RKO (cell line): ENCODE results near the gene MYLK4.

Experiments
- DNase-seq: peaks from one replicate; pipeline ENCODE4 v3.0.0-alpha.2; 2016; ENCODE audit warnings: low spot score

The MYLK4 gene

DNA sequence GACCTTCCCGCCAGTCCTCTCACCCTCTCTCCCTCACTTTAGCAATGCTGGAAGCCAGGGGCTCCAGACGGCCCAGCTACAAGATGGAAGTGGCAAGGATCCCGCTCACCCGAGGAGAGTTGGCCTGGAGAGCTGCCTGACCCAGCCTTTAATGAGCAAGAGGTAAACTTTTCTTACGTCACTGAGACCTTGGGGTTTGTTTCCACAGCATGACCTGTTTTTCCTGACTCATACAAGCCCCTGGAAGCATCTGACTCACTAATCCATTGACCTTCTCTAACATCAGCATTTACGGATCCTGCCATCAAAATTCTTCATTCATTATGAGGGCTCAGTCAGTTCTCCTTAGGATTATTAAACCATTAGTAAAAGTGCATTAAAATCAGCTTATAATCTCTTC, 120.4 kb downstream of the MYLK4 start:
- DNase-seq = peak; percentile 96

DNA sequence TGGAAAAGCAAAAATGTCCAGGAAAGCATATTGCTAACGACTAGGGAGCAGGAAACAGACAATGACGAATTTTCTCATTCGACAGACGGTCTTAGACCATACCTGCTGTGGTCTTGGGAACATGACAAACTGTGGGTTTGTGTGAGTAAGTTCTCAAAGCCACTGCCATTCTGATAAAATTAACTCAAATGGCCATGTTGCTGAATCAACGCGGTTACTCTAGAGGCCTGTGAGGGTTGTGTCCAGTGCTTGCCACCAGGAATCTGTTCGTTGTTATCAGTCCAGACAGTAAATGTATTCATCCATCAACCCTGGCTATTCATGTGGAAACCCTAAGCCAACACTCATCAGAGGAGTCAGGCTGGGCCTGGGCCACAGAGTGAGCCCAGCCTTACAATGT, 124.3 kb downstream of the MYLK4 start:
- DNase-seq = no peak

DNA sequence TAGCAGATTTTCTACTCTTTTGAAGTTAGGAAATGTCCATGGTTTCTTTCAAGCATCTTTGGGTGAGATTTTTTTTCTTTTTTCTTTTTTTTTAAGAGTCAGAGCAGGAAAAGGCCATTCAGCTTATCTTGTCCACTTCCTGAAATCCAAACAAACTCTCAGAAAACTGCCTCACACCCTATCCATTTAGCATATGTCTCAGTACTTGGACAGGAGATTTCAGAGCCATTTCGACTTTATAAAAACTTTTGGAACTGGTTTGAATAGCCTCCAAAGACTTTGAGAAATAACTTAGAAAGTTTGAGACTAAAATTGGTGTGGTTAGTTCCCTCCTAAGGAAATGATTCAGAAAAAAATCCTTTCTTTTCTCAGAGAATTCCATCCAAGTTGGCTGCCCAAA, 125.1 kb downstream of the MYLK4 start:
- DNase-seq = no peak

DNA sequence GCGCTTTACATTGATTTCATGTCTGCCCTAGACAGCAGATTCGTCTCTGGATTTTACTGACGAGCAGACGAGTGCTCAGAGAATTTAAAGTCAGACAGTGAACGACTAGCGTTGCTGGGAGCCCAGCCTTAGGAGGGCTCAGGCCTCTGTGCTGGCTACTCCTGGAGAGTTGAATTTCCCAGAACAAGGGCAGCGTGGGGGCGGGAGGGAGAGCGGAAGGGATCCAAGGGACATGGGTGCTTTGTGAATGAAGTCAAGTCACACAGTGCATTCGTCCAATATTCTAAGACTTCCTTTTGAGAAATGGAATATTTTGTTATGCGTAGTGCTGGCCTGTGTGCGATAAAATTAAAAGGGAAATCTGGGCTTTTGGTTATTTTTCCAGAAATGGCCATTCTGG, 126.5 kb downstream of the MYLK4 start:
- no peak for DNase-seq

DNA sequence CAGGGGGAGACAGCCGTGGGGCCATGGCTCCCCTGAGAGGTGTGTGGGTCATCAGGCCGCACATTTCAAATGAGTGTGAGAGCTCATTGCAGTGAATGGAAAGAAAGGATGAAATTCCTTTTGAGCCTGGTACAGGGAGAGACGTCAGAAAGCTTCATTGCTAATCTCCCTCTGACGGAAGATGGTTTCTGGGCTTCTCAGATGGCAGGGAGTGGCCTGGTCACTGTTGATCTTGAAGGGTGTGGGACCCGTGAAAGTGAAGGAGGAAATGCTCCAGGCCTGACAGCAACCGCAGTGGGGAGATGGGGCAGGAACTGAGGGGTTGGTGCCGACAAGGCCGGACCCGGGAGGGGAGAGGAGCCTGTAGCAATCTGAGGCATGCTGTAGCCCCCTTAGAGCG, 127.4 kb downstream of the MYLK4 start:
- DNase-seq = no peak

DNA sequence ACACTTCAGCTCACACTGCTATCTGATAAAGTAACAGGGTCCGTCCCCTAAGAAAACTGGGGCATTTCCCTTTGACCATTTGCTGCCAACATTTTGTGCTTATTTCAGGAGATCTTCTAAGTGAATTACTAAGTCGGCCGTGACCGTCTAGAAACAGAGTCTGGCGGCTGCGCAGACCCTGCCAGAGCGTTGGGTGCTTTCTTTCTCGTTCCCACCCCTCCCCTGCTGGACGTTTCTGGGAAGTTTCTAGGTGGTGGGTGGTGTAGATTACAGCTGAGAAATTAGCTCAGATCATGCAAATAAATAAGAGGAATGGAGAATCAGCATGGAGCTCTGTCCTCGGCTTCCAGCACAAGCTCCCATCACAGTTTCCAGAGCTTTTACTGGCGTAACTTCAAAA, 128.1 kb downstream of the MYLK4 start:
- DNase-seq = no peak

DNA sequence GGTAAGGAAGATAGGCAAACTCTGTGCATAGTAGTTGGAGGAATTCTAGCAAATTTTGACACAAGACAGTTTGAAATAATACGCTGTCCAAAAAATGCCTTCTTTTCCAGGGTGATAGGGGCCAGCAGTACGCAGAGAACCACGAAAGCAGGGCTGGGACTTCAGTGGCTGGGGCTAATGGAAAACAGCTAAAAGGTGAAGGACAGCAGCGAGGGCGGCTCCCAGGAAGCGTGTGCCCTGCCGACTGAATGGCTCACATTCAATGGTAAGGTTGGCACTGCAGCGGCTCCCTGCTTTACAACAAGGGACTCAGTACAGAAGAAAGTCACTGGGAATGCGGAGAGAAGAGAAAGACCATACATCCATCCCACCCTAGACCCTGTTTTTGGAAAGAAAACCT, 131.1 kb downstream of the MYLK4 start:
- DNase-seq = no peak

DNA sequence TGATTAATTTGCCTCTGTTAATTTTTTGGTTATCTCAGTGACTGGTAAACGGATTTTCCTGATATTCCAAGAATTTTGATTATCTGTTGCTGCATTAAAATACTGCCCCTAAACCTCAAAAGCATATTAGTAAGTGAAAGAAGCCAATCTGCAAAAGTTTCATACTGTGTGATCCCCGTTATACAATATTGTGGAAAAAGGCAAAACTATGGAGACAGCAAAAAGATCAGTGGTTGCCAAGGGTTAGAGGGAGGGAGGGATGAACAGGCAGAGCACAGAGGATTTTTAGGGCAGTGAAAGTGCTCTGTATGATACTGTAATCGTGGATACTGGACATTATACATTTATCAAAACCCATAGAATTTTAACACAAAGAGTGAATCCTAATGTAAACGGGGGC, 133.0 kb downstream of the MYLK4 start:
- DNase-seq = no peak

DNA sequence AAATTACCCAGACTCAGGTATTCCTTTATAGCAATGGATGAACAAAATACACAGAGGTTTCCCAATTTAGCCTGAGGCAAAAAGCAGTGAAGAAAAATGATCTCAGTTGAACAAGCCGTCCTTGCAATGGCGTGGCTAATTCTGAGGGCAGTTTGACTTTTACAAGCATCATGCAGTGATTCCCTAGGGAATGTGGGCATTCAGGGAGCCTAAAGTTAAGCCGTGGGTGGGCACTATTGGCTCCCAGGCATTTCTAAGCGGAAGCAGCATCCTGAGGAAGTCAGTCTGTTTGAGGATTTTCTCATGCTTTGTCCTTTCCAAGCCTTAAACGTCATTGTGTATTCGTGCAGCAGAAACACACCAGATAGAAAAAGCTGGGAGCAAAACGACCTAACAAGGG, 133.9 kb downstream of the MYLK4 start:
- no peak for DNase-seq

DNA sequence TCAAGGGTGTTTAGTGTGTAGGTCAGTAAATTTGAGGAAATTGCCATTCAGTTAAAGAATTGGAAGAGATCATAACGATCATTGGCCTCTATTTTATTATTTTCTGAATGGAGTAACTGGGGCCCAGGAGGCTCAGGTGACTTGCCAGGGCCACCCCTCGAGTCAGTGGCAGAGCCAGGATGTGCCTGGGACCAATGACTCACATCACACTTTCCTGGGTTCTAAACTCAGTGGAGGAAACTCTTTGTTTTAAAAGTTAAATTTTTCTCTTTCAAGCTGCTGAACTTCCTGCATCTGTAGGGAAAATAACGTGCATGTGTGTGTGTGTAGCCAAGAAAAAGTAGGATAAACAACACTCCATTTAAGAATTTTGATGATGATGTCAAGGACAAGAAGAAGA, 135.5 kb downstream of the MYLK4 start:
- DNase-seq = no peak

DNA sequence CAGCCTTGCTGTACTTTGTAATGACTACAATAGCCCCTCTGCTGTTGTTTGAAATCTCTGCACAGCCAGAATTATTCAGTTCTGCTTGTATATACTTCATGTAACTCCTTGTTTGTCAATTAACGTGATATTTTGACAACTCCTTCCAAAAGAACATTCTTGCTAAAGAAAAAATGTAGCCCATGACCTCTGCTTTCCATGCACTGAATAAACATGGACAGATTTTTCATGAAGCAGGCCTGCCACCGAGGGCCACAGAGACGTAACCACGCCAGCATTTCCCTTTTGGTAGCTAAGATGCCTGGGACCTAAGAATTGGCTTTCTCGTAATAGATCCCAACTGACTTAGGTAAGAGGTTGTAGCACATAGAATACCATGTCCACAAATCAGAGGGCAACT, 135.9 kb downstream of the MYLK4 start:
- no peak for DNase-seq

DNA sequence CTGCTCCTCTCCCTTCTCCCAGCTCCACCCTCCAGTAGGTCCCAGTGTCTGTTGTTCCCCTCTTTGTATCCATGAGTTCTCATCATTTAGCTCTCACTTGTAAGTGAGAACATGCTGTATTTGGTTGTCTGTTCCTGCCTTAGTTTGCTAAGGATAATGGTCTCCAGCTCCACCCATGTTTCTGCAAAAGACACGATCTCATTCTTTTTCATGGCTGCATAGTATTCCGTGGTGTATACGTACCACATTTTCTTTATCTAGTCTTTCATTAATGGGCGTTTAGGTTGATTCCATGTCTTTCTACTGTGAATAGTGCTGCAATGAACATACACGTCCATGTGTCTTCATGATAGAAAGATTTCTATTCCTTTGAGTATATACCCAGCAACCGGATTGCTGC, 136.6 kb downstream of the MYLK4 start:
- no peak for DNase-seq
